Heart left ventricle (tissue), 16 donors: Measurements from ENCODE around the gene EIF2AK3. TPM values are rescaled to one million over a fixed set of nuclear protein-coding genes. Genes with fewer than 3 reads are reported as not detected.
"Not testable (repeated sequence)": the region's sequence is repeated elsewhere in the genome, so short reads cannot be mapped to it uniquely, and the experiment has no call there.

Experiments
- ATAC-seq, 4 donors: fragments of 200-7000 bp; cut with Tn5 transposase; one replicate each; pipeline ENCODE4 v1.9.1; 2020 to 2022; ENCODE audit warnings: moderate library complexity in 4 of 4, mild to moderate bottlenecking in 3 of 4, moderate number of reproducible peaks in 1 of 4
- DNase-seq, 5 donors: peaks; one replicate each; pipeline ENCODE4 v3.0.0-alpha.2; 2020
- H3K27ac ChIP-seq, 12 donors: fragments of 200-600 bp; sonication (generic) in 4 of 12; one replicate each; pipeline versions ENCODE4 v1.5.0 to v1.8.0; 2016 to 2022; ENCODE audit warnings: mild to moderate bottlenecking in 2 of 12
- H3K27me3 ChIP-seq, 9 donors: fragments of 200-600 bp; sonication (generic) in 2 of 9; one replicate each; pipeline versions ENCODE4 v1.5.1 to v1.8.0; 2016 to 2022; ENCODE audit warnings: mild to moderate bottlenecking in 3 of 9
- H3K36me3 ChIP-seq, 9 donors: fragments of 200-600 bp; sonication (generic) in 2 of 9; one replicate each; pipeline versions ENCODE4 v1.5.0 to v1.8.0; 2018 to 2022; ENCODE audit warnings: mild to moderate bottlenecking in 2 of 9
- H3K4me1 ChIP-seq, 12 donors: fragments of 200-600 bp; sonication (generic) in 4 of 12; one replicate each; pipeline versions ENCODE4 v1.5.0 to v1.8.0; 2016 to 2022; ENCODE audit warnings: mild to moderate bottlenecking in 3 of 12
- H3K4me3 ChIP-seq, 12 donors: fragments of 200-600 bp; sonication (generic) in 4 of 12; one replicate each; pipeline versions ENCODE4 v1.5.0 to v1.8.0; 2017 to 2022; ENCODE audit warnings: mild to moderate bottlenecking in 9 of 12, moderate library complexity in 4 of 12
- H3K9me3 ChIP-seq, 12 donors: fragments of 200-600 bp; sonication (generic) in 4 of 12; one replicate each; pipeline versions ENCODE4 v1.5.0 to v1.8.0; 2016 to 2022; ENCODE audit warnings: mild to moderate bottlenecking in 1 of 12
- POLR2A ChIP-seq, 2 donors: fragments of 450-650 bp; IDR thresholded peaks; one replicate each; pipeline ENCODE4 v1.6.1; 2017; ENCODE audit warnings: antibody characterized with exemption in 2 of 2, mild to moderate bottlenecking in 2 of 2, moderate library complexity in 2 of 2
- whole genome bisulfite sequencing, 4 donors: extraction: QIAGEN DNeasy Blood & Tissue Kit in 2 of 4; methylation state at CpG; one replicate each; pipeline versions ENCODE4 v1.1.5 to v1.1.7; 2013 to 2018; 5-methylcytosine and 5-hydroxymethylcytosine counted together
- intact Hi-C, 10 donors: fragments of 100-400 bp; cut with DNase I; formaldehyde crosslinking; loops; one replicate each; pipeline versions ENCODE4 v1.11.1 to v1.14.2; 2022
- polyA plus RNA-seq, 2 donors: library from polyadenylated mRNA; stranded (reverse); fragments of 200-250 nt; gene quantifications; one replicate each; pipeline ENCODE4 v1.2.3, GENCODE V29; 2013
- total RNA-seq, 9 donors: library from RNA; depleted of rRNA in 2 of 9; stranded (reverse); fragments of >200 nt in 2 of 9; fragmentation: NEBNext Ultra II Directional in 3 of 9; extraction: Animal tissue kit (Norgen Biotek cat#: 25700) in 3 of 9; gene quantifications; one replicate each; pipeline versions ENCODE4 v1.1.0 to v1.2.4, GENCODE V29; 2016 to 2023
- TF ChIP-seq, protein P1 (sequence below), 12 donors: fragments of 200-600 bp; sonication (generic) in 4 of 12; IDR thresholded peaks; one replicate each; pipeline versions ENCODE4 v1.5.0 to v1.8.0; 2018 to 2022; ENCODE audit warnings: antibody characterized with exemption in 12 of 12, mild to moderate bottlenecking in 5 of 12
- donor health status: ischemic (EF 13 %, LVEDD 7.1; RV severe dilation, severe dysfunction).
- donor health status: healthy with polysubstance abuse.
- donor health status: DM: no; HTN: yes; CAD: no.
- donor health status: DM: no; HTN: no; CAD: no.
- donor health status: ischemic (EF 25% LVEDD 6.9; RV normal size, moderate dysfunction).
- donor health status: ischemic (EF 25% LVEDD 5.7; RV mildly dilated, moderate dysfunction).
- donor health status: healthy.
- donor health status: DM: yes; HTN: yes; CAD: no.
- donor health status: ischemic (EF 35%, LVEDD 5.7; RV mildly dilated, moderate dysfunction).
- donor health status: nonischemic (EF 11% LVEDD 7.7; RV severe dilation, severe dysfunction).
- donor health status: DM: yes; HTN: yes; CAD: no.
- donor health status: PGD.
- donor health status: ischemic (EF 29% LVEDD 5.4; RV normal size, mild dysfunction).
- donor health status: nonischemic (EF 23%, LVEDD 6.1; RV moderate dilation, normal function).

EIF2AK3 gene
- total and polyA plus RNA-seq, 11 donors: 2.7 to 29.9 (median 10.9) TPM

GRCh38 chr2:88657131-88657530 is 29.9 kb upstream of the EIF2AK3 start:
- H3K4me1 ChIP-seq: peaks cover 0 to 34% (median 22%) of the 10 kb centered on the region in 12 donors
- ATAC-seq: no peak
- no peaks in the 10 kb centered on the region for H3K27me3 ChIP-seq
- H3K27ac ChIP-seq: peak overlapping the region in 7 of 12 donors; percentile 31 to 74 (median 42)
- WGBS, 4 donors: 79 to 94% (median 89%) methylated on average over 2 of the region's 2 CpGs
- intact Hi-C loops: no loop called here
- H3K9me3 ChIP-seq: no peaks in the 10 kb centered on the region
- TF ChIP-seq, protein P1, sequence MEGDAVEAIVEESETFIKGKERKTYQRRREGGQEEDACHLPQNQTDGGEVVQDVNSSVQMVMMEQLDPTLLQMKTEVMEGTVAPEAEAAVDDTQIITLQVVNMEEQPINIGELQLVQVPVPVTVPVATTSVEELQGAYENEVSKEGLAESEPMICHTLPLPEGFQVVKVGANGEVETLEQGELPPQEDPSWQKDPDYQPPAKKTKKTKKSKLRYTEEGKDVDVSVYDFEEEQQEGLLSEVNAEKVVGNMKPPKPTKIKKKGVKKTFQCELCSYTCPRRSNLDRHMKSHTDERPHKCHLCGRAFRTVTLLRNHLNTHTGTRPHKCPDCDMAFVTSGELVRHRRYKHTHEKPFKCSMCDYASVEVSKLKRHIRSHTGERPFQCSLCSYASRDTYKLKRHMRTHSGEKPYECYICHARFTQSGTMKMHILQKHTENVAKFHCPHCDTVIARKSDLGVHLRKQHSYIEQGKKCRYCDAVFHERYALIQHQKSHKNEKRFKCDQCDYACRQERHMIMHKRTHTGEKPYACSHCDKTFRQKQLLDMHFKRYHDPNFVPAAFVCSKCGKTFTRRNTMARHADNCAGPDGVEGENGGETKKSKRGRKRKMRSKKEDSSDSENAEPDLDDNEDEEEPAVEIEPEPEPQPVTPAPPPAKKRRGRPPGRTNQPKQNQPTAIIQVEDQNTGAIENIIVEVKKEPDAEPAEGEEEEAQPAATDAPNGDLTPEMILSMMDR (IDR thresholded peaks at IDR 0.05): no peak
- TF ChIP-seq POLR2A (IDR thresholded peaks at IDR 0.05): no peak
- DNase-seq: no peak
- H3K36me3 ChIP-seq: no peaks in the 10 kb centered on the region
- no peak overlapping the region for H3K4me3 ChIP-seq

GRCh38 chr2:88656690-88657089 is 29.4 kb upstream of the EIF2AK3 start:
- TF ChIP-seq POLR2A (IDR thresholded peaks at IDR 0.05): no peak
- TF ChIP-seq, protein P1 (IDR thresholded peaks at IDR 0.05): no peak
- Histone ChIP-seq H3K36me3 (no peaks in the 10 kb centered on the region), H3K27me3 (no peaks in the 10 kb centered on the region), H3K27ac (peak overlapping the region in 6 of 12 donors; percentile 34 to 74 (median 43)), H3K4me1 (peaks cover 0 to 34% (median 22%) of the 10 kb centered on the region in 12 donors), H3K9me3 (no peaks in the 10 kb centered on the region), H3K4me3 (no peak overlapping the region)
- 70 to 79% (median 77%) methylated on average over 3 of the region's 3 CpGs for whole genome bisulfite sequencing, 4 donors
- ATAC-seq (peak in 1 of 4 donors; percentile 40), DNase-seq (no peak)
- intact Hi-C loops: no loop called here

- no peak for ATAC-seq
- H3K4me1 ChIP-seq: peaks cover 0 to 34% (median 19%) of the 10 kb centered on the region in 12 donors
- TF ChIP-seq, protein P1 (IDR thresholded peaks at IDR 0.05): no peak
- no peak for TF ChIP-seq POLR2A (IDR thresholded peaks at IDR 0.05)
- no peak for DNase-seq
- no peaks in the 10 kb centered on the region for H3K27me3 ChIP-seq
- H3K36me3 ChIP-seq: no peaks in the 10 kb centered on the region
- no peak overlapping the region for H3K27ac ChIP-seq
- intact Hi-C loops: no loop called here
- 75 to 81% (median 78%) methylated on average over 2 of the region's 2 CpGs for WGBS, 4 donors
- H3K4me3 ChIP-seq: no peak overlapping the region
- H3K9me3 ChIP-seq: no peaks in the 10 kb centered on the region
Observed at GRCh38 chr2:88654714-88655113, 27.4 kb upstream of the EIF2AK3 start.

GRCh38 chr2:88651646-88652045 is 24.4 kb upstream of the EIF2AK3 start:
- 92 to 98% (median 94%) methylated on average over 1 of the region's 1 CpG for WGBS, 4 donors
- no peak for DNase-seq

GRCh38 chr2:88645291-88645882 is 18.1 kb upstream of the EIF2AK3 start:
- 68 to 77% (median 72%) methylated on average over 2 of the region's 2 CpGs for WGBS, 4 donors
- ATAC-seq, DNase-seq, H3K27me3 ChIP-seq, intact Hi-C loops, H3K27ac ChIP-seq, H3K4me1 ChIP-seq, H3K36me3 ChIP-seq, H3K4me3 ChIP-seq, H3K9me3 ChIP-seq: not testable (repeated sequence)

More at GRCh38 chr2:88651646-88652045, 24.4 kb upstream of the EIF2AK3 start:
- H3K4me3 ChIP-seq: no peak overlapping the region
- no peak for TF ChIP-seq POLR2A (IDR thresholded peaks at IDR 0.05)
- TF ChIP-seq, protein P1 (IDR thresholded peaks at IDR 0.05): no peak
- no peak overlapping the region for H3K27ac ChIP-seq
- H3K4me1 ChIP-seq: peaks cover 0 to 6% (median 0%) of the 10 kb centered on the region in 12 donors
- intact Hi-C loops: no loop called here
- no peaks in the 10 kb centered on the region for H3K9me3 ChIP-seq
- no peak for ATAC-seq
- H3K36me3 ChIP-seq: no peaks in the 10 kb centered on the region
- no peaks in the 10 kb centered on the region for H3K27me3 ChIP-seq
